ENCODE data around the gene OR2M4.
"Not testable (repeated sequence)": the region's sequence is repeated elsewhere in the genome, so short reads cannot be mapped to it uniquely, and the experiment has no call there.

Gene OR2M4, protein sequence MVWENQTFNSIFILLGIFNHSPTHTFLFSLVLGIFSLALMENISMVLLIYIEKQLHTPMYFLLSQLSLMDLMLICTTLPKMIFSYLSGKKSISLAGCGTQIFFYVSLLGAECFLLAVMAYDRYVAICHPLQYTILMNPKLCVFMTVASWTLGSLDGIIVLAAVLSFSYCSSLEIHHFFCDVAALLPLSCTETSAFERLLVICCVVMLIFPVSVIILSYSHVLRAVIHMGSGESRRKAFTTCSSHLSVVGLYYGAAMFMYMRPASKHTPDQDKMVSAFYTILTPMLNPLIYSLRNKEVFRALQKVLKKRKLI

DNA sequence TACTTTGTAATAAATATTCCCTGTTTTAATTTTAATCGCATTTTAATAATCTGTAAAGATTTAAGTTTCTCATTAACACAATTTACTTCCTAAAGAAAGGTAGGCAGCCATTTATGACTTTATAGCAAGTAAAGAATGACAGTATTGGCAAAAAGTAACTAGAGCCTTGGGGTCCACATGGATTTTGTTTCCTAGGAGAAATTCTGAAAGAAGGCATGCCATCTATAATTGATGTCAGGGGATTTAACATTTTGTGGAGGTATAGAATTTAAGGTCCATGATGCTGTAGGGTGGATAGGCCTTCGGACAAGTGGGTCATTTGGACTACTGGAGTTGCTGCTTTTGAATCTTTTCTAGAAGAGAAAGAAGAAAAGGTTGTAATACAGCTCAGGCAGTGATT, at the start of gene OR2M4:
Gene OR2M4, plus strand, starts transcription at position 301 of the 400 bp plus-strand sequence. CDS start 7,512 bp downstream, outside the sequence.
- no peak for DNase-seq

DNA sequence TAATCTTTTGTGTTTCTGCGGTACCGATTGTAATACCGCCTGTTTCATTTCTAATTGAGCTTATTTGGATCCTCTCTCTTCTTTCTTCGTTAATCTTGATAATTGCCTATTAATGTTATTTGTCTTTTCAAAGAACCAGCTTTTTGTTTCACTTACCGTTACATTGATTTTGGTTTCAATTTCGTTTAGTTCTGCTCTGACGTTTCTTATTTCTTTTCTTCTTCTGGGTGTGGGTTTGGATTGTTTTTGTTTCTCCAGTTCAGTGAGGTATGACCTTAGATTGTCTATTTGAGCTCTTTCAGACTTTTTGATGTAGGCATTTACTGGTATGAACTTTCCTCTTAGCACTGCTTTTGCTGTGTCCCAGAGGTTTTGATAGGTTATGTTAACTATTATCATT, 47.2 kb upstream of the OR2M4 start:
- no peak for DNase-seq

DNA sequence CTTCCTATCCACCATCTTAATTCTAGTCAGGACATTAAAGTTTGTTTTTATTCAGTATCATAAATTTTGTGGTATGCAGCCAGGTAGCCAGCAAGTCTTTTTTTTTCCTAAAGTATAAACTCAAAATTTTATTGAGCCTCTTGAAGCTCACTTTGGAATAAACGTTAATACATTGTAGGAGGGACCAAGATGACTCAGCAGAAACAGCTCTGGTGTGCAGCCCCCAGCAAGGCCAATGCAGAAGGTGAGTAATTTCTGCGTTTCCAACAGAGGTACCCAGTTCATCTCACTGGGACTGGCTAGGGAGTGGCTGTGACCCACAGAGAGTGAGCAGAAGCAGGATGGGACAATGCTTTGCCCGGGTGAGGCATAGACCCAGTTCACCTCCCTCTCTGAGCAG, 43.9 kb upstream of the OR2M4 start:
- DNase-seq = no peak

DNA sequence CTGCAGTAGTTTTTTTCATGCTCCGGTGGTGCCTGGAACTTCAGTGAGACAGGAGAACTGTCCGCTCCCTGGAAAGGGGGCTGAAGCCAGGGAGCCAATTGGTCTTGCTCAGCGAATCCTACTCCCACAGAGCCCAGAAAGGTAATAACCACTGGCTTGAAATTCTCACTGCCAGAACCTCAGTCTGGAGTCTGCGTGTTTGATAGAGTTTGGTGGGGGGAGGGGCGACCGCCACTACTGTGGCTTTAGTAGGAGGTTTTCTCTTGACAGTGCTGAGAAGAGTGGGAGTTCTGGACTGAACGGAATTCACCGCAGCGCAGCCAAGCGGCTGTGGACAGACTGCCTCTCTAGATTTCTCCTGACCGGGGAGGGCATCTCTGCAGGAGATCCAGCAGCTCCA, 42.2 kb upstream of the OR2M4 start:
- no peak for DNase-seq

DNA sequence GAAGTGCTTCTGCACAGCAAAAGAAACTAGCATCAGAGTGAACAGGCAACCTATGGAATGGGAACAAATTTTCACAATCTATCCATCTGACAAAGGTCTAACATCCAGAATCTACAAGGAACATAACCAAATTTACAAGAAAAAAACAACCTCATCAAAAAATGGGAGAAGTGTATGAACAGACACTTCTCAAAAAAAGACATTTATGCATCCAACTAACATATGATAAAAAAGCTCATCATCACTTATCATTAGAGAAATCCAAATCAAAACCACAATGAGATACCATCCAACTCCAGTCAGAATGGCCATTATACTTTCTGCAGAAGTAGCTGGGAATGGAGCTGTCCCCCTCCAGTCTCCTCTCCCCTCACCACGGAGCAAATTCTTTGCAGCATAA, 37.1 kb upstream of the OR2M4 start:
- DNase-seq = no peak

DNA sequence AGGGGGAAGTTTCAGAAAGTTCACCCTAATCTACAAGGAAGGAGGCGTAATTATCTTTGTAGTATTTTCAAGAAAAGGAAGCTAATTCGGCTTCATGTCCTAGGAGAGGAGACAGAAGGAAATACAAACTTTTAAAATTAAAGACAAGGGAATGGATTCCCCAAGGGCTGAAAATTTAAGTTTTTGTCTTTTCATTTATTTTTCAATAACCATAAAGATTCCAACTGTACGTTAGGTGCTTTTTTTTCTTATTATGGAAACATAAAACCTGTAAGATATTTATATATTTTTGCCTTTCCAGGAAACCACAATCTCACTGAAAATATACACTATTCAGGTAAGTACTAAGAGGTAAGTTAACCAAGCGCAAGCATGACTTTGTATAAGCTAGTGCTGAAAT, 34.3 kb upstream of the OR2M4 start, which contains the start of gene OR2M3:
Gene OR2M3, plus strand, starts transcription at position 301 of the 400 bp plus-strand sequence. CDS start 5,803 bp downstream, outside the sequence.
- no peak for DNase-seq

DNA sequence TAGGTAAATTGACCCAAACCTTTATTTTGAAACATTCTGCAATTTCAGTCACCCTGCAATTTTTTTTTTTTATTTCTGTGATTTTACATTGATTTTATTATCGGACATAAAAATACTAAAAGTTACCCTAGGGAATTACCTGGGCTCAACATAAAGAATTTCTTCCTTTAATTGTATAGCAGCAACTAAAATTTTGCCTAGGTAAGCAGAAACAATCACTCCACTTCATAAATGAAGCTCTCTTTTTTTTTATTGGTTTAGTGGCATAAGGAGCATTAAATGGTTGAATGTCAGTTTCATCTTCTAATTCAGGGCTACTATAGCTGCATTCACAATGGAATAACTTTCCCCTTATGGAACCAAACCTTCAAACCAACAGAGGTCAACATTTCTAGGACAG, 15.3 kb upstream of the OR2M4 start:
- no peak for DNase-seq

DNA sequence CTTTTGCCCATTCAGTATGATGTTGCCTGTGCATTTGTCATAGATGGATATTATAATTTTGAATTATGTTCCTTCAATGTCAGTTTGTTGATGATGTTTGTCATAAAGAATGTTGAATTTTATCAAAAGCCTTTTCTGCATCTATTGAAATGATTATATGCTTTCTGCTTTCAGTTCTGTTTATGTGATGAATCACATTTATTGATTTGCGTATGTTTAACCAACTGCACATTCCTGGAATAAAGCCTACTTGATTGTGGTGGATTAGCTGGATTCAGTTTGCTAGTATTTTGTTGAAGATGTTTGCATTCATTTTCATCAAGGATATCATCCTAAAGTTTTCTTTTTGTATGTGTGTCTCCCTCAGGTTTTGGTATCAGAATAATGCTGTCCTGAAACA, 5.7 kb upstream of the OR2M4 start:
- no peak for DNase-seq

DNA sequence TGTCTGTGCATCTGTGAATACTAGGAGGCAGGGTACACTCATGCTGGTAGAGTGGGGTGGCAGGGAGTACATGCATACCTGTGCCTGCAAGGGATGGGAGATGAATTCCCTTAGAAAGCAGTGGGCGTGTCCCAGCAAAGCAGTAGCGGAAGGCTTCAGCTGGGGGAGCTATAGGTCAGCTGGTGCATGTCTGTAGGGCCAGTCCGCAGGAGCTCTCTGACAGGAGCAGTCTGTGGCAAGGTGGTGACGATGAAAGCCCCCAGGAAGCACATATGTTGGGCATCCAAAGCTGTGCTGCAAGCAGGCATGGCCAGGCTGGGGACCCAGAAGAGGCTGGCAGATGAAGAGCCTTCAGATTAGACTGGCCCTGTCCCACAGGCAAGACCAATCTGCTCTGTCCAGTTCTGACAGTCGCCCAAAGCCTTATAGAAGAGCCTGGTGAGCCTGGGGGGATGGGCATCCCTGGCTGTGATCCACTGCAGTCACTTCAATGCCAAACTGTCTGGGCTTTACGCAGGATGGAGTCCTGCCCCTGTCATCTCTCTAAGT, 1.8 kb upstream of the OR2M4 start:
- no peak for DNase-seq

DNA sequence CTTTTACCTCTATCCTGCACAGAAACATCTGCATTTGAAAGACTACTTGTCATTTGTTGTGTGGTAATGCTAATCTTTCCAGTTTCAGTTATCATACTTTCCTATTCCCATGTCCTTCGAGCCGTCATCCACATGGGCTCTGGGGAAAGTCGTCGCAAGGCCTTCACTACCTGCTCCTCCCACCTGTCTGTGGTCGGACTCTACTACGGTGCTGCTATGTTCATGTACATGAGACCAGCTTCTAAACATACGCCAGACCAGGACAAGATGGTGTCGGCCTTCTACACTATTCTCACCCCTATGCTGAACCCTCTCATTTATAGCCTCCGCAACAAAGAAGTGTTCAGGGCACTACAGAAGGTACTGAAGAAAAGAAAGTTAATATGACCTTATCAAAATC, 8.3 kb downstream of the OR2M4 start:
- DNase-seq = no peak

DNA sequence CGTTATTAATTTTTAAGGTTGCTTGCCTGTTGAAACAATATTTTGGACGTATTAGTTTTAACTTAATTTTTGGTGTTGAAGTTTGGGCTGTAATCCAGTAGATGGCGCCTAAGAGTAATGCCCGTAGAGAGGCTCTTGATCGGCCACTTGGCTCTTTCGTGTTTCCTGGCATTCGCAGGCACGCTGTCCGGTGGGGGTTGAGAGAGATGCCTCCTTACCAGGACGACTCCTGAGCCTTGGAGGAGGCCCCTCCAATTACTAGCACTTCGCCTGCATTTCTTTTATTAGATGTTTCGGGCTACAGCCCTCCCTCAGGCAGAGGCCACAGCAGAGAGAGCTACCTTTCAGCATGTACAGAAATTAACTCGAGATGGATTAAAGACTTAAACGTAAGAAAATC, 12.0 kb downstream of the OR2M4 start:
- peak; percentile 27 to 29 for DNase-seq

DNA sequence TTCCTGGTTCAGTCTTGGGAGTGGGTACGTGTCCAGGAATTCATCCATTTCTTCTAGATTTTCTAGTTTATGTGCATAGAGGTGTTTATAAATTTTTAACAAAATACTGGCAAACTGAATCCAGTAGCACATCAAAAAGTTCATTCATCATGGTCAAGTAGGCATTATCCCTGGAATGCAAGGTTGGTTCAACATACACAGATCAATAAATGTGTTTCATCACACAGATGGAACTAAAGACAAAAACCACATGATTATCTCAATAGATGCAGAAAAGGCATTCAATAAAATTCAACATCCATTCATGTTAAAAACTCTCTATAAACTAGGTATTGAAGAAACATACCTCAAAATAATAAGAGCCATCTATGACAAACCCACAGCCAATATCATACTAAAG, 28.1 kb downstream of the OR2M4 start:
- not testable (repeated sequence) for DNase-seq

DNA sequence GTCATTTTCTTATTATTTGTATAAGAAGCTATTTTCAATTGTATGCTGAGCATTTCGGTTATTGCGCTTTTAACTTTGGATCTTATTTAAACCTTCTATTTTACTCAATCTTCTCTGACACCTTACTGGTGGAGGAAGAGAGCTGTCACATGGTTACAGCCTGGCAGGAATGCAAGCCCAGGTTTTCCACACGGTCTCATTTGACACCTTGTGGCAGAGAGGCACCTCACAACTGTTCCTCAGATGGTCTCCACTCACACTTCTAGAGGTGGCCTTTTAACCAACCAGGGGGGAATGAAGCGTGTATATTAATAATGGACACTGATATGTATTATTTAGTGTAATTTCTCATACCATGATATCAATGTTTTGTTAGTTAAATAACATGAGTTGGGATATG, 37.0 kb downstream of the OR2M4 start:
- no peak for DNase-seq

DNA sequence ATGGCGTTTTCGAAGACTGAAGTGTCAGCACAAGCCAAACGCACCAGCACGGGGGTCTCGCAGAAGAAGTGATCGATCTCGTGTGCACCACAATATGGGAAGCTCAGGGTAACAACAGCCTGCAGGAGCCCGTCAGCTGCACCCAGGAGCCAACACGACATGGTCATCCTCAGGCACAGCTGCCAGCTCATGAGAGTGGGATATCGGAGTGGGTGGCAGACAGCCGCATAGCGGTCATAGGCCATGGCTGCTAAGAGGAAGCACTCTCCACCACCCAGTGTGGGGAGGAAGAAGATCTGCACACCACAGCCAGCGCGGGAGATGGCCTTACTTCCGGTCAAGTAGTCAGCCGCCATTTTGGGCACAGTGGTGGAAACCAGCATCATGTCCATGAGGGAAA, 42.0 kb downstream of the OR2M4 start:
- not testable (repeated sequence) for DNase-seq

DNA sequence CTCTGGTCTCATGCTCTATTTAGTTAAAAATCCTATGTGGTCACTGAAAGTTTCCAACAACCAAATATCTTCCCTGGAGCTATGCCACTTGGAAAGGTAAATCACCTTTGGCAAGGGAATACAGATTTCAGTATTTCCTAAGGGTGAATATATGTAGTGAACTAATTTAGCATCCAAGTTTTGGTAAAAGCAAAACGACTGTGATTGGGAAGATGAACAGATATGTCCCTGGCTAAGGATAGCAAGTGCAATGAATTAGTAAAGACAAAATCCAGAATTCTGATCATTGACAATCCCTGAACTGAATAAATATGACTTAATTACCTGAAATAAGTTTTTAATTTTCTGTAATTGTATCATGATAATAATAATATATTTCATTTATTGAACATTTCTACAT, 46.7 kb downstream of the OR2M4 start, which contains the start of gene OR2T33:
Gene OR2T33, minus strand, starts transcription at position 101 of the 400 bp plus-strand sequence. CDS start 4,162 bp downstream, outside the sequence.
- no peak for DNase-seq

DNA sequence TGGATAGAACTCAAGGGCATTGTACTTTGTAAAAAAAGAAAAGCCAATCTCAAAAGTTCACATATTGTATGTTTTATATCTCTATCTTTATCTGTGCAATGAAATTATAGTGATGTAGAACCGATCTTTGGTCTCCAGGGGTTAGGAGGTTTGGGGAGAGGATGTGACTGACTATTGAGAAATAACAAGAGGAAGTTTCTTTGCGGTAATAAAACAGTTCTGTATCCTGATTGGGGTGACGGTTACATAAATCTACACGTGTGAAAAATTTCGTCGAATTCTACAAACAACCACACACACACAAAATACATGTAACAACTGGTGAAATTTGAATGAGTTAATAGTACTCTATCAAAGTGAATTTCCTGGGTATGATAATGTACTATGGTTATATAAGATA, 57.2 kb downstream of the OR2M4 start:
- no peak for DNase-seq

All from hippocampal formation (tissue), 2 donors.